ENCODE results near the gene SUSD3.
"Not testable (repeated sequence)": the region's sequence is repeated elsewhere in the genome, so short reads cannot be mapped to it uniquely, and the experiment has no call there.

SUSD3 gene

DNA sequence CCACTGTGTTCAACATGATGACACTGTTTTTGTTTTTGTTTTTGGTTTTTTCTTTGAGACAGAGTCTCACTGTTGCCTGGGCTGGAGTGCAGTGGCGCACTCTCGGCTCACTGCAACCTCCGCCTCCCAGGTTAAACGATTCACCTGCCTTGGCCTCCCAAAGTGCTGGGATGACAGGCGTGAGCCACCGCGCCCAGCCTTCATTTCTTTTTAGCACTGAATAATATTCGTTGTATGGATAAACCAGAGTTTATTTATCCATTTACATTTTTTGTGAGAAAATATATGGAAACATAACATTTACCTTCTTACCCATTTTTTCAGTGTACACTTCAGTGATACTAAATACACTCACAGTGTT lies 41.8 kb downstream of the SUSD3 start:
- no peak overlapping the region for H3K27ac ChIP-seq
- TF ChIP-seq CTCF (conservative IDR thresholded peaks at IDR 0.05) (no peak), ZFX (IDR thresholded peaks at IDR 0.05) (no peak)

- H3K27ac ChIP-seq: not testable (repeated sequence)
Measured at GRCh38 chr9:93101086-93101485, 42.6 kb downstream of the SUSD3 start.

DNA sequence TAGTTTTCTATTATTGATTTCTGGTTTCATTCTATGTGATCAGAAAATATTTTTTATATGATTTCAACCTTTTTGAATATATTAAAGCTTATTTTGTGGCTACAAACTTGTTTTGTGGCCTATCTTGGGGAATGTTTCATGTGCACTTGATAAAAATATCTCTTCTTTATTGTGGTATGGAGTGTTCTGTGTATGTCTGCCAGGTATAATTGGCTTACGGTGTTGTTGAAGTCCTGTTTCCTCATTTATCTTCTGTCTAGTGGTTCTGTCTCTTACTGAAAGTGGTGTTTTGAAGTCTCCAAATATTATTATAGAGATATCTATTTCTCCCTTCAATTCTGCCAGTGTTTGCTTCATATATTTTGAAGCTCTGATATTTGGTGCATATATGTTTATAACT lies 47.1 kb downstream of the SUSD3 start:
- H3K27ac ChIP-seq: no peak overlapping the region
- TF ChIP-seq CTCF (conservative IDR thresholded peaks at IDR 0.05) (no peak), ZFX (IDR thresholded peaks at IDR 0.05) (no peak)

GRCh38 chr9:93107151-93107824 lies 48.8 kb downstream of the SUSD3 start:
- H3K27ac ChIP-seq: no peak overlapping the region
- no peak for TF ChIP-seq CTCF (conservative IDR thresholded peaks at IDR 0.05)
- no peak for TF ChIP-seq ZFX (IDR thresholded peaks at IDR 0.05)

- TF ChIP-seq CTCF (conservative IDR thresholded peaks at IDR 0.05) (no peak), ZFX (IDR thresholded peaks at IDR 0.05) (no peak)
- H3K27ac ChIP-seq: no peak overlapping the region
Measured at GRCh38 chr9:93107825-93108161, 49.3 kb downstream of the SUSD3 start.

DNA sequence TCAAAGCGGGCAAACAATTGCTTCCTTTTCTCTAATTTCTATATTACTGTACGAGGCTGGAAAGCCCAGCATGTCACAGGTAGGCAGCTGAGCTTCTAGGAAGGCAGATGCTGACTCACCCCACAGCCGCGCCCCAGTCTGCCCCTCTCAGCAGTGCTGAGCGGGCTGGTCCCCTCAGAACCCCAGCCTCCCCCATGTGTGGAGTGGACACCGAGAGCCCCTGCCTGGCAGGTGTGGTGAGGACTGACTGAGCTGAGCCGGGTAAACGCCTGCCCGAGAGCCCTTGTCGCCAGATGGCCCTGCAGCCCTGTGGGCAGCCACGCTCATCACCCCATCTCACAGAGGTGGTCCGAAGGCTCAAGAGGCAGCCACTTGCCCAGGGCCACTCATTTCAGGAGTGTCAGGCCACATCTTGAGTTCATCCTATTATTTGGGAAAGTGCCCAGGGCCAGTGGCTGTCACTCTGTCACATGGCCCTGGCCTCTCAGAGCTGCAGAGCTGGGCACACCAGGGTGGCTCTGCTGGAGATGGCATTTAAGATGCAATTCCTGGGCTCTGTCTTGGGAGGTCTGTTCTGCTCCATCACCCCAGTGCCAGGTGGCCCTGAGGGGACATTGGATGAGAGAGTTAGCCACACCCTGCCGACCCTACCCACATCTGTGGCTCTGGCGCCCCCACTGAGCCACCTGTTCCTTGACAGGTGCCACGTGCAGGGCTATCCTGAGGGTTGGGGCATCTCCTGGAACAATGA lies 50.0 kb downstream of the SUSD3 start:
- H3K27ac ChIP-seq: no peak overlapping the region
- no peak for TF ChIP-seq CTCF (conservative IDR thresholded peaks at IDR 0.05)
- TF ChIP-seq ZFX (IDR thresholded peaks at IDR 0.05): no peak

GRCh38 chr9:93110311-93110855 lies 51.9 kb downstream of the SUSD3 start:
- TF ChIP-seq ZFX (IDR thresholded peaks at IDR 0.05) (no peak), CTCF (conservative IDR thresholded peaks at IDR 0.05) (no peak)
- H3K27ac ChIP-seq: no peak overlapping the region

DNA sequence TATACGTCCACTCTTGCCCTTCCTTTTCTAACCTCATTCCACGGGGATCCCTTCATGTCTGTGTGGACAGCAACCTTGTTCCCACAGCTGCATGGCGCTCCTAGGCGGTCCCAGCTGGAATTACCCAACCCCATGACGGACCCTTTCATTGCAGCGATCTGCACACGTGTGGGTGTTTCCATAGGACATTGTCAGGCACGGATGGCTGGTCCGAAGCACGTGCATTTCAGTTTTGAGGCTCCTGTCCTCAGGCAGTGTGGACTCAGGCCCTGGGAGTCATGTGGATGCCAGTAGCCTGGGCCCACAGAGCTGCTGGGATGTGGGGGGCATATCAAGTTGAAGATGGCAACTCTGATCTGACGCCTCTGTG lies 52.5 kb downstream of the SUSD3 start:
- no peak overlapping the region for H3K27ac ChIP-seq
- TF ChIP-seq ZFX (IDR thresholded peaks at IDR 0.05) (no peak), CTCF (conservative IDR thresholded peaks at IDR 0.05) (no peak)
